ENCODE measurements around the gene TCF15. TPM values are rescaled to one million over a fixed set of nuclear protein-coding genes. Genes with fewer than 3 reads are reported as not detected.

TCF15 gene
- total and polyA plus RNA-seq, 2 of the 4 experiments (the other 2 are of a cell fraction) = not detected

DNA sequence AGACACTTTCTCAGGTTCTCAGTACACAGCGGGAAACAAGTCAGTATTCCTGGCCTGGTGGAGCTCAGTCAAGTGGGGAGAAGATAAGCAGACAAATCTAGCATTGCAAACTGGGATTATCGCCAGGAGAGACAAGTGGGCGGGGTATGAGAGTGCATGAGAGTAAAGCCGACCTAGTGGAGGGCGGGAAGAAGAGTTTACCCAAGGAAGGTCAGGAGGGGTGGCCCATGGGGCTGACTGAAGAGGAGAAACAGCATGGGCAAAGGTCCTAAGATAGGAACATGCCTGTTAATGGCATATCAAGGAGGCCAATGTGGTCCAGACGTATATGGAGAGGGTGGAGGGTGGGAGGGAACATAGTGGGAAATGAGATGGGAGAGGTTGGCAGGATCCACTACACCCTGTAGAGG, 54.1 kb downstream of the TCF15 start:
- TF ChIP-seq MAZ (IDR thresholded peaks at IDR 0.05; ENCODE audit: borderline replicate concordance, low read depth, low read length) (no peak), CHD1 (IDR thresholded peaks at IDR 0.05; ENCODE audit: low read depth, low read length) (no peak), MAFK (IDR thresholded peaks at IDR 0.05; ENCODE audit: low read depth, low read length) (no peak), CEBPB (IDR thresholded peaks at IDR 0.05; ENCODE audit: low read depth, low read length) (no peak), MXI1 (IDR thresholded peaks at IDR 0.05; ENCODE audit: borderline replicate concordance, low read depth, low read length) (no peak), NFE2L2 (IDR thresholded peaks at IDR 0.05; ENCODE audit: low read depth, low read length) (no peak), BHLHE40 (IDR thresholded peaks at IDR 0.05; ENCODE audit: low read depth, low read length) (no peak), FOS (IDR thresholded peaks at IDR 0.05; ENCODE audit: low read depth, low read length) (no peak), RAD21 (IDR thresholded peaks at IDR 0.05; ENCODE audit: low read length) (no peak), POLR2A (IDR thresholded peaks at IDR 0.05; ENCODE audit: low read depth, low read length) (no peak), RFX5 (IDR thresholded peaks at IDR 0.05; ENCODE audit: low read depth, low read length) (no peak), RCOR1 (IDR thresholded peaks at IDR 0.05; ENCODE audit: insufficient replicate concordance, low read length) (no peak), SMC3 (IDR thresholded peaks at IDR 0.05; ENCODE audit: low read depth, low read length) (no peak)
- TF ChIP-seq, protein P1, sequence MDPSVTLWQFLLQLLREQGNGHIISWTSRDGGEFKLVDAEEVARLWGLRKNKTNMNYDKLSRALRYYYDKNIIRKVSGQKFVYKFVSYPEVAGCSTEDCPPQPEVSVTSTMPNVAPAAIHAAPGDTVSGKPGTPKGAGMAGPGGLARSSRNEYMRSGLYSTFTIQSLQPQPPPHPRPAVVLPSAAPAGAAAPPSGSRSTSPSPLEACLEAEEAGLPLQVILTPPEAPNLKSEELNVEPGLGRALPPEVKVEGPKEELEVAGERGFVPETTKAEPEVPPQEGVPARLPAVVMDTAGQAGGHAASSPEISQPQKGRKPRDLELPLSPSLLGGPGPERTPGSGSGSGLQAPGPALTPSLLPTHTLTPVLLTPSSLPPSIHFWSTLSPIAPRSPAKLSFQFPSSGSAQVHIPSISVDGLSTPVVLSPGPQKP (IDR thresholded peaks at IDR 0.05; ENCODE audit: borderline replicate concordance, low read depth, low read length) = no peak
- TF ChIP-seq, protein P2, sequence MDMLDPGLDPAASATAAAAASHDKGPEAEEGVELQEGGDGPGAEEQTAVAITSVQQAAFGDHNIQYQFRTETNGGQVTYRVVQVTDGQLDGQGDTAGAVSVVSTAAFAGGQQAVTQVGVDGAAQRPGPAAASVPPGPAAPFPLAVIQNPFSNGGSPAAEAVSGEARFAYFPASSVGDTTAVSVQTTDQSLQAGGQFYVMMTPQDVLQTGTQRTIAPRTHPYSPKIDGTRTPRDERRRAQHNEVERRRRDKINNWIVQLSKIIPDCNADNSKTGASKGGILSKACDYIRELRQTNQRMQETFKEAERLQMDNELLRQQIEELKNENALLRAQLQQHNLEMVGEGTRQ (IDR thresholded peaks at IDR 0.05; ENCODE audit: low read depth, low read length) = no peak
- TF ChIP-seq, protein P3, sequence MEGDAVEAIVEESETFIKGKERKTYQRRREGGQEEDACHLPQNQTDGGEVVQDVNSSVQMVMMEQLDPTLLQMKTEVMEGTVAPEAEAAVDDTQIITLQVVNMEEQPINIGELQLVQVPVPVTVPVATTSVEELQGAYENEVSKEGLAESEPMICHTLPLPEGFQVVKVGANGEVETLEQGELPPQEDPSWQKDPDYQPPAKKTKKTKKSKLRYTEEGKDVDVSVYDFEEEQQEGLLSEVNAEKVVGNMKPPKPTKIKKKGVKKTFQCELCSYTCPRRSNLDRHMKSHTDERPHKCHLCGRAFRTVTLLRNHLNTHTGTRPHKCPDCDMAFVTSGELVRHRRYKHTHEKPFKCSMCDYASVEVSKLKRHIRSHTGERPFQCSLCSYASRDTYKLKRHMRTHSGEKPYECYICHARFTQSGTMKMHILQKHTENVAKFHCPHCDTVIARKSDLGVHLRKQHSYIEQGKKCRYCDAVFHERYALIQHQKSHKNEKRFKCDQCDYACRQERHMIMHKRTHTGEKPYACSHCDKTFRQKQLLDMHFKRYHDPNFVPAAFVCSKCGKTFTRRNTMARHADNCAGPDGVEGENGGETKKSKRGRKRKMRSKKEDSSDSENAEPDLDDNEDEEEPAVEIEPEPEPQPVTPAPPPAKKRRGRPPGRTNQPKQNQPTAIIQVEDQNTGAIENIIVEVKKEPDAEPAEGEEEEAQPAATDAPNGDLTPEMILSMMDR (conservative IDR thresholded peaks at IDR 0.05; ENCODE audit: low read depth, low read length) = no peak
- Histone ChIP-seq H3K27me3 (ENCODE audit: control insufficient read depth, insufficient read depth, low read length) (peaks cover 24% of the 10 kb centered on the region), H2AK5ac (ENCODE audit: low read depth, low read length) (no peak overlapping the region), H2BK15ac (ENCODE audit: low read depth, low read length) (no peak overlapping the region), H3K4me3 (ENCODE audit: insufficient read depth, low read depth, low read length) (no peak overlapping the region), H3K9me1 (ENCODE audit: insufficient read depth, low read length) (no peaks in the 10 kb centered on the region), H2BK20ac (ENCODE audit: low read depth, low read length) (no peak overlapping the region), H3K9me3 (ENCODE audit: control insufficient read depth, insufficient read depth, low read length) (no peaks in the 10 kb centered on the region), H3K79me1 (ENCODE audit: low read depth in 1 of 2, low read length in 2 of 2) (no peaks in the 10 kb centered on the region), H4K91ac (ENCODE audit: insufficient read depth, low read depth, low read length) (no peak overlapping the region), H2BK5ac (ENCODE audit: low read depth, low read length, poor library complexity, severe bottlenecking) (no peak overlapping the region), H3K27ac (ENCODE audit: insufficient read depth, low read length) (no peak overlapping the region), H3K14ac (replicated peaks; ENCODE audit: low read depth, low read length) (no peak overlapping the region), H4K8ac (ENCODE audit: low read depth in 2 of 2, low read length in 2 of 2) (no peak overlapping the region), H3K9ac (ENCODE audit: low read depth, low read length) (no peak overlapping the region), H3K4me2 (ENCODE audit: low read depth, low read length) (no peak overlapping the region), H3K23ac (ENCODE audit: low read depth, low read length) (no peak overlapping the region), H2AFZ (replicated peaks; ENCODE audit: low read length, poor library complexity) (no peak overlapping the region), H4K5ac (ENCODE audit: low read depth, low read length) (no peak overlapping the region), H3K18ac (ENCODE audit: low read depth, low read length) (no peak overlapping the region), H2BK120ac (ENCODE audit: low read depth, low read length) (no peak overlapping the region), H3K4me1 (ENCODE audit: control insufficient read depth, insufficient read depth, low read length) (no peaks in the 10 kb centered on the region), H3K56ac (ENCODE audit: extremely low read depth, insufficient read depth, low read length) (no peak overlapping the region), H3K36me3 (ENCODE audit: control insufficient read depth, insufficient read depth, low read length) (no peaks in the 10 kb centered on the region), H3K4ac (ENCODE audit: low read depth, low read length) (no peak overlapping the region), H2AK9ac (replicated peaks; ENCODE audit: low read depth, low read length, poor library complexity) (no peak overlapping the region), H4K20me1 (ENCODE audit: insufficient read depth, low read length) (no peaks in the 10 kb centered on the region)
- POLR2A ChIA-PET (ENCODE audit: unreplicated experiment) = no interaction called here
- intact Hi-C loops (cut with micrococcal nuclease) = no loop called here
- CTCF ChIA-PET = interaction anchor here (0.7 to 1.0 kb wide), 2 partner anchors 18 to 111 kb away, joined by 3 read pairs; no protein-coding TSS in a partner anchor
- no peak for ATAC-seq (ENCODE audit: low read depth)
- no TSS peak for BruUV-seq (replicated peaks)
- in situ Hi-C loops (cut with MboI; ENCODE audit: low sequenced_read_pairs) = no loop called here
- WGBS, 2 experiments (ENCODE audit: extremely low coverage in 2 of 2, insufficient read length in 1 of 2) = 19% methylated on average over 4 of the region's 6 CpGs; no CpG with 5 or more reads in 1 of the 2 experiments
- dilution Hi-C loops (cut with HindIII; ENCODE audit: low sequenced_read_pairs, unreplicated experiment) = no loop called here
- DNase-seq = peak; percentile 9

All from IMR-90 (cell line).